ENCODE data around the gene FAM177B.

DNA sequence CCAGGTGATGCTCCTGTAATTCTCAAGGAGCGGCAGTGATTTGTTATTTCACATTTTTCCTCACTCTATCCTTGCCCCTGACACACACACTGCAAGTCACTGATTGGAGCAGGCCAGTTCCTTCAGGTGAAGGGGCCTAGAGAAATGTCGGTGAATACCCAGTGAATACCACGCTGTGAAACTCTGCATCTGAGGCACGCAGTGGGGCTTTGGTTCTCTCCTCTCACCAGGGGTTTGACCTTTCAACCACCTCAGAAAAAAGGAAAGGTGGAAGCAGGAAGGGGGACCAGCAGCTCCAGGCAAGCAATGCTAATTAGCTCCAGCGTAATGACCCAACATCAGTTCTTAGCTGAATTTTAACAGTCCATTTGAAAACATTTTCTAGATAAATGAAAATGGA lies 532 bp upstream of the FAM177B start:
- TF ChIP-seq EZH2 (IDR thresholded peaks at IDR 0.05; ENCODE audit: insufficient read depth, poor library complexity, severe bottlenecking) (no peak), EZH2phosphoT487 (IDR thresholded peaks at IDR 0.05; ENCODE audit: insufficient read depth, low read depth) (no peak)
